GM19351 (cell line): ENCODE data around the gene PDHX.
"Not testable (repeated sequence)": the region's sequence is repeated elsewhere in the genome, so short reads cannot be mapped to it uniquely, and the experiment has no call there.

Experiments used
- ATAC-seq: cut with Tn5 transposase; IDR thresholded peaks from one replicate; pipeline ENCODE4 v1.9.1; 2021; ENCODE audit warnings: mild to moderate bottlenecking, moderate library complexity; ENCODE audit not compliant: unreplicated experiment

PDHX gene

DNA sequence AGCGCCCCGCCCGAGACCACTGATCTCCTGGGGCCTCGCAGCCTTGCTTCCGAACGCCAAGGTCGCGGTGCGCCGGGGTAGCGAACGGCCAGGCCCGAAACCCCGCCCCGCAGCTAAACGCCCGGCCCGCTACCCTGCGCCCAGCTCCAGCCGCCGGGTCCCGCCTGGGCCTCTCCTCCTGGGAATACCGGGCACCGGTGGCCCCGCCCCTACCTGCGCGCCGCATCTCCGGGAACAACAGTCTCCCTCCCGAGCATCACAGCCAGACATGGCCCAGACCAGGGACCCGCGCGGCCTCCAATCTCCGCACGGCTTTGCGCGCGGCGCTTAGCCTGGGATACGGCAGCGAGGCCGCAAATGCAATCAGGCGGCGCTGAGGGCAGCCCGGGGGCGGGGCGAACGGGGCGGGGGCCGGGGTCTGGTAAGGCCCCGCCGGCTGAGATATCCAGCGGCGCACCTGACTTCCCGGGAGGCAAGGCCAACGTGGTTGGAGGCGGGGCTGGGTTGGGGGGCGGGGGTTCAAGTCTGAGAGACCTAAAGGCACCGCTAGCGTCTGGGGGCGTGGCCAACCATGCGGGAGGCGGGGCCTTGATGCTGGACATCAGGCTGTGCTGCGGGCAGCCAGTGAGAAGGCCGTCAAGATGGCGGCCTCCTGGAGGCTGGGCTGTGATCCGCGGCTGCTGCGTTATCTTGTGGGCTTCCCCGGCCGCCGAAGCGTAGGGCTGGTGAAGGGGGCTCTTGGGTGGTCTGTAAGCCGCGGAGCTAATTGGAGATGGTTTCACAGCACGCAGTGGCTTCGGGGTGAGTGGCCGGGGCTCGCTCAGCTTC lies at the start of gene PDHX, which contains the start of gene APIP:
Gene PDHX (plus strand): TSS at position 604 of the 828 bp plus-strand sequence. CDS start 38 bp downstream, at position 642.
Gene APIP (minus strand): TSS at position 365 of the 828 bp plus-strand sequence. CDS start 95 bp downstream, at position 270.
- peak; percentile 91 for ATAC-seq

DNA sequence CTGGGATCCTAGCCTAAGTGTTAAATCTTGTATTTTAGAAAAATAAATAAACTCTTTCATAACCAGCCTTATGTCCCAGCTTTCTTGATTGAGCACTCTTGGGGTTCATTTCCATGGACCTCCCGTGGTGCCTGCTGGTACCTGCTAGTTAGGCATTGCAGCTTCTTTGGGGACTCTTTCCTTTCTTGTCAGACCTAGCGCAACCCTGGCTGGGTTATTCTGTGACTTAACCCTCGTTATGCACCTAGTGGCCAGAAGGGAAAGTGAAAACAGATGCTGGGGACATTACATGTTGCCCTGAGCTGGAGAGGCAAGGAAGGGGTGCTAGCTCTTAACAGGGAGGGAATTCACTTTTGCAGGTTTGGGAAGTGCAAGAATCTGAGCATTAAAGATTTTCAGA lies 47.0 kb upstream of the PDHX start:
- ATAC-seq: no peak

DNA sequence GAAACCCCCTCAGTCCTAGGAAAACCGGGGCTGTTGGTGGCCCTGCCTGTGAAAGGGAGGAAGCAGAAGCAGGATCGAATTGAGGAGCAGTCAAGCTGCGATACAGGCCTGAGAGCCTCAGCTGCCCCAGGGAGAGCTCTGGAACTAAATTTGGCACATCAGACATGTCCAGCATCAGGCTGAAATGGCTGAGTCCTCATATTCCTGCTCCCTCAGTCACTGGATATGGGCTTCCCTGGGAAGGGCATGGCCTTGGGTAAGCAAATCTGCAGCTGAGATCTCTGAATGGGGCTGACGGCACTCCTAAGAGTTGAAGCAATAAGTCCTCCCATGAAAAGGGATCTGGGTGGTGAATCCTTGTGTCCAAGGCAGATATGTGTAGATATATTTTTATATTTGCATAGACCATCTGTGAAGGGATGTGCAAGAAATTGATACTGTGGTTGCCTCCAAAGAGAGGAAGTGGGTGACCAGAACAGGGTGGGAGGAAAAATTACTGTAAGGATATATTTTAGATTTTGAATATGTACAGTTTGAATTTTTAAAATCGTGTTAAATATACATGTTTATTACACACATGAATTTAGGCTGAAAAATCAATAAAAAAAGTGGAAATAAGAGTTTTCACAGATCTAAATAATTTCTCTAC lies 45.7 kb upstream of the PDHX start:
- ATAC-seq: no peak

DNA sequence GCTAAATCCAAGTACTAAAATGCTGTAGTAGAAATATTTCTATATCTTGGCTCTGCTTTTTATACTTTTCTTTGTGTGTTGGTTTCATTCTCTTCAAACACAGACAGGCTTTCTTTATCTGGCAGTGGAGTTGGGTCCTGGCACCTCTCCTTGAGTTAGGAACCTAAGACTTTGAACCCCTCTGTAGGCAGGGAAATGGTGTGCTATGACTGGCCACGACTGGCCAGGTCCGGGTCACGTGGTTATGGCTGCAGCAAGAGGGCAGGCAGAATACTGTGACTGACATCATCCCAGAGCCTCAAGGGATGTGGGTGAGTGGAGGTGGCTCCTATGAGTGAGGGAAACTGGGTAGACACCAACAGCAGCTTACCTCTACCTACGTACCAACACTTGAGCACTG lies 42.2 kb upstream of the PDHX start:
- ATAC-seq: no peak

DNA sequence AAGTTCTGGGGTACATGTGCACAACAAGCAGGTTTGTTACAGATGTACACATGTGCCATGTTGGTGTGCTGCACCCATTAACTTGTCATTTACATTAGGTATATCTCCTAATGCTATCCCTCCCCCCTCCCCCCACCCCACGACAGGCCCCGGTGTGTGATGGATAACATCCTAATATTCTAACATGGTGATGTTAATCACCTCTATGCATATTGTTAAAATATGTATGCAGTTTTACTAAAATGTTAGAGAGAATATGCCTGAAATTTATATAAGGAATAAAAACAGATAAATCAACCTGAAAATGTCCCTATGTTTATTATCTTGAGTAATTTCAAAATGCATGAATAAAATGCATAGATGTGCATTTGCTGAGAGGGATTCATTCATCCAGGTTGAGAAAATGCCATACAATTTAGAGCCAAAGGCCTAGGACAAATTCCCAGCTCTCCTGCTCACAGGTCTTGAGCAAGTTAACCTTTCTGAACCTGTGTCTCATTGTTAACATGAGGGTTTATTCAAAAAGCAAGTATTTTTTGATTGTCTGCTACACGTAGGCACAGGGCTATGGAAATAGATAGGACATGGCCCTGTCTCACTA lies 38.9 kb upstream of the PDHX start:
- no peak for ATAC-seq

DNA sequence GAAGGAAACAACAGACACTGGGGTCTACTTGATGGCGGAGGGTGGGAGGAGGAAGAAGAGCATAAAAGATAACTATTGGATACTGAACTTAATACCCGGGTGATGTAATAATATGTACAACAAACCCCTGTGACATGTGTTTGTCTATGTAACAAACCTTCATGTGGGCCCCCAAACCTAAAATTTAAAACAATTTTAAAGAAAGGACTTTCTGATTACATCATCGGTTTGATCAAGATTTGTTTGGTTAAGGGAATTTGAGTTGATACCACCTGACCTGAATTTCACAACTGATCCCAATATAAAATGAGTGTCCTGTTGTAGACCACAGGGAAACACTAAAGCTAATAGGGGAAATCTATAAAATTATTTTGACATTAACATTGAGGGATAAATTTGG lies 34.5 kb upstream of the PDHX start:
- ATAC-seq: no peak

DNA sequence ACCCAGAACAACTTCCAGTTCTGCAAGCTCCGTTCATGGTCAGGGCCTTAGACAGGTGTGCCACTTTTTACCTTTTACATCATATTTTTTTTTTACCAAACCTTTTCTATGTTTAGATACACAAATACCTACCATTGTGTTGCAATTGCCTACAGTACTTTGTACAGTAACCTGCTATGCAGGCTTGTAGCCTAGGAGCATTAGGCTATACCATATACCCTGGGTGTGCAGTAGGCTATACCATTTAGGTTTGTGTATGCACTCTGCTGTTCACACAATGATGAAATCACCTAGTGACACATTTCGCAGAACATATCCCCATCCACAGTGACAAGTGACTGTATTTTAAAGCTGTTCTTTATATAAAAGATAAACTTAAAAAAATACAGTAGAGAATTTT lies 29.8 kb upstream of the PDHX start:
- ATAC-seq: no peak

DNA sequence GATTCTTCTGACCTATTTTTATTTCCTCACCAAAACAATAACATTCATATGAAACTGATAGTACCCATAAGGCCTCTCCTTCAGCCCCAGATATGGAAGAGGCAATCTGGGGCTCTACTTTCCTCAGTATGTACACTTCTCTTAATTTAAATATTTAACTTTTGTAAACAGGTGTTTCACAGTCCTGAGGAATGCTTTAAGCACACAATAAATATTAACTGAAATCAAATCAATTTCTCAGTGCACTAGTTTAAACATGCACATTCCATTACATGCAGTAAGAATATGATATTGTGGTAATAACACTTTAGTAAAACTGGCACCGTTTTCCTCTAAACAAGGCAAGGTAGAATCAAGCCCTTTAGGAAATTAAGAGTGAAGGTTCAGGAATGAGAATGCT lies 29.2 kb upstream of the PDHX start:
- ATAC-seq: no peak

DNA sequence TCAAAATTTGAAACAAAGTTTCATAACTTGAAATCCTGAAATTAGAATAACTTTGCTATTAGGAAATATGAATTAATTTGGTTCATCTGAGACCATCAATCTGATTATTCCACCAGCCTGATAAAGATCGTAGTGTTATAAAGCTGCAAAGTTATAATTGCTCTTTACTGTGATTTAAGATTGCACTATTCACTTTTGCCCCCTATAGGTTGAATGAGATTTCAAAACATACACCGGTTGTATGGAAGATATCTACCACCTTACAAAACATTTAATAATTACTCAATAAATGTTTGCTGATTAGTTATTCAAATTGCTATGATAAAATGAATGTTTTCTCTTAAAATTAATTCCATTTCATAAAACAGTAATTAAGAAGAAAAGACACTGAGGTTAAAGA lies 26.3 kb upstream of the PDHX start:
- no peak for ATAC-seq

DNA sequence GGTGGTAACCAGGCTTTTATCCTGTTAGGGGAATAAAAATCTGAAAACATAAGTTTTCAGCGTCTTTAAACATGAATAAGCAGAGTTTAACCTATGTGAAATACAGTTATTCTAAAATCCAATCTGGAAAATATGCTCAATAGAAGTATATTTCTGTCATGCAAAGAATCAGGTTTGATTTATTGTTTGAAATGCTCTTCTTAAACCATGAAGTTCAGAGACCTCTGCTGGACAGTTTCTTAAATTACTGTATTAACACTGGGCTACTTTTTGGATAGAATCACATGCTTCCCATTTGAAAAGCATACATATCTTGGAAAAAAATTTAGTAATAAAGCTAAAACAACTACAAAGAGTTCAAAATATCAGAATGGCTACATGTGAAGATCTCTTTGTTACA lies 25.6 kb upstream of the PDHX start:
- no peak for ATAC-seq

DNA sequence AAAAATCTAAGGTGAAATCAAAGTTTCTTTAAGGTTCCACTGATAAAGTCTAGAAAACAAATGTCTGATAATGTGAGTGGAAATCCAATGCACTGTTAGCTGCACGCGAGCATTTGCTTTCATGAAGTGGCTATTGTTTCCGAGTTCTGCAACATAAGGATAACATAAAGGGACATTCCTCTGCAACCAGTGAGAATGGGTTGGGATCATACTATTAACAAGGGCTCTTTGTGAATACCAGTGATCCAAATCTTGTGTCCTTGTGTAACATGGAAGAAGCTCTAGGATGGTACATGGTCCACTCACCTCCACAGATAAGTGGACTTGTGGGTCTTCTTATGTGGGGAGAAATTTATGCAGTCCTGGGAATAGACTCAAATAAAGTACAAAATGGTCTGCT lies 24.8 kb upstream of the PDHX start:
- ATAC-seq: no peak

DNA sequence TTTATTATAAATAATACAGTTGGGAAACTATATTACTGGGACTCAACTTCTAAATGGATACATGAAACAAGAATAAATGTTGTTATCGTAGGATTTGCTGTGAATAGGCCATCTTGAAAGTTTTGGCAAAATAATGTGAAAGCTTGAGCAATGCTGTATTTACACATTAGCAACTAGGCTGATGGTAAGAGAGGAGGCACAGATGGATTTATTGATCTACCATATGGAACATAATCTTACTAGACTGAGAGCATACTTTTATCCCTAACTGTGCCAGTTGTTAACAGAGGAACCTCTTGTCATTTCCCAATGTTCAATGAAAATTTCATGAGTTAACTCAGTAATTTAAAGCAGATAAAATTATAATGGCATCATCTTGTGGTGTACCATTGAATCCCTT lies 23.0 kb upstream of the PDHX start:
- ATAC-seq: no peak

DNA sequence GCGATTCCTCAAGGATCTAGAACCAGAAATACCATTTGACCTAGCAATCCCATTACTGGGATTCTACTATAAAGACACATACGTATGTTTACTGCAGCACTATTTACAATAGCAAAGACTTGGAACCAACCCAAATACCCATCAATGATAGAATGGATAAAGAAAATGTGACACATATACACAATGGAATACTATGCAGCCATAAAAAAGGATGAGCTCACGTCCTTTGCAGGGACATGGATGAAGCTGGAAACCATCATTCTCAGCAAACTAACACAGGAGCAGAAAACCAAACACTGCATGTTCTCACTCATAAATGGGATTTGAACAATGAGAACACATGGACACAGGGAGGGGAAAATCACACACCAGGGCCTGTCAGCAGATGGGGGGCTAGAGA lies 20.2 kb upstream of the PDHX start:
- ATAC-seq: not testable (repeated sequence)

DNA sequence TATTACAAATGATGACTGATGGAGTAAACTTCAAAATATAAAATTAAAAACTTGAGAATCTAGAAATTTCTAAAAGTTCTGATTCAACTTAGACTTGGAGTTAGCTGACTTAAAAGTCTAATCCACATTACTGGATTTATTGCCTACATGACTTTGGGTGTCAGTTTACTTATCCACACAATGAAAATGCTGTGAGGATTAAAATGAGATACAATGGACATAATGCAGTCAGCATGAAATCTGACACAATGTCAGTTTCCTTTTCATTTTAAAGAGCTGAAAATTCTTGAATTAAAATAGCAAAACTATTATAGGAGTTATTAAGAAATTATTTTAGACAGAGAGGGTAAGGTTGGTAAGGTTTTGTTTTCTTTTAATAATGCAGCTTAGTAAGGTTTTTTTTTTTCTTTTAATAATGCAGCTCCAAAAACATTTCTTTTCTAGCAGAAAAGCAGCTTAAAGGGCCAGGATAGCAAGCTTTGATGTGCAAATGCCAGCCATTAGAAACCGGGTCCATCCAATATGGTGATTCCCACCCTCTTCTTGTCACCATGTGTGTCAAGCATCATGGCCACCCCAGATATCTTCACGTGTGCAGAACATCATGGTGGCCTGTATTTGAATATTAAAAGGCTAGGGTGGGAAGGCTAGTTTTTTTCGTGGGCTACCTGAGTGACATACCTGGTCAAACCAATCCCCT lies 19.1 kb upstream of the PDHX start:
- no peak for ATAC-seq

DNA sequence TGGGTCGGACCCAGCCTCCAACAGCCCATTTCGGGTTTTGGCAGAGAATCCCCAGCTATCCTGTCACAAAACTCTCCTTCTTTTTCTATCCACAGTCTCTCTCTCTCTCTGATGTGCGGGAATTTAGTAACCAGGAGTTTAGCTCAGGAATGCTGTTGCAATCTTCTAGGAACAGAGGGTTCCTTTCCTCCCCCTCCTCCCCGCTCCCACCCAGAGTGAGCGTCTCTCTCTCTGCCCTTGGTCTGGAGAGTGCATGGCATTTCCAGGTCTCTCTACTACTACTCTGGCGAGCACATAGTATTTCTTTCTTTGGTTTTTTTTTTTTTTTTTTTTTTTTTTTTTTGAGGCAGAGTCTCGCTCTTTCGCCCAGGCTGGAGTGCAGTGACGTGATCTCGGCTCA lies 17.9 kb upstream of the PDHX start:
- ATAC-seq: no peak

DNA sequence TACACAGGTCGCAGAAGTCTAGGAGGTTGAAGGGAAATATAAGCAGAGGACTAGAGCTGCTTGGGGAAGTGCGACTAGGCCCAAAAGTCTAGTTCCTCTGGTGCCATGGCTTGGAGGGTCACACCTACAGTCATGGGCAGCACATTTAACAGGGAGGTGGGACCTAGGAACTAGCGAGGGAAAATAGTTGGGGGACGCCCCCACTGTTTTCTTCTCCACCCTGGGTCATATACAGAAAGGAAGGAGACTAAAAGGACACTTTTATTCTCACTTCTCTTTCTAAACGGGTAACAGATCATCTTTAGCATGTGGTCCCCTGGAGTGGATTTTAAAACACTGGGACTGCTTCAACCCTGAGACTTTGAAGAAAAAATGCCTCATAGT lies 16.8 kb upstream of the PDHX start:
- ATAC-seq: no peak

DNA sequence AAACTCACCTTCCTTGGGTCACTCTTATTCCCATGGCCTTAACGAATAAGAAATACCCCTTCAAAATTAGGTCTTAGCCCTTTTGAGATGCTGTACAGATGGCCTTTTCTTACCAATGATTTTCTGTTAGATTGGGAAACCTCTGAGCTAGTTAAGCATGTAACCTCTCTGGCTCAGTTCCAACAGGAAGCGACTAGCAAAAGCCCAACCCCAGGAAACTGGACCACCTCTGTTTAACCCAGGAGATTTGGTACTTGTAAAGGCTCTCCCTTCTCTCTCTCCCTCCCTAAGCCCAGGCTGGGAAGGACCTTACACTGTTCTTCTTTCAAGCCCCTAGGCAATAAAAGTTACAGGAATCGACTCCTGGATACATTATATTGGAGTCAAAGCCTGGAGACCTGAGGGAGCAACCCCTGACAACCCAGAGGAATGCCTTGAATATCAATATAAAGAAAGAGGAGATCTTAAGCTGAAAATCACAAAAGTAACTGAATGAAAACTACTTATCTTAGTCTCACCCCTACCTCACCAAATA lies 11.9 kb upstream of the PDHX start:
- no peak for ATAC-seq

DNA sequence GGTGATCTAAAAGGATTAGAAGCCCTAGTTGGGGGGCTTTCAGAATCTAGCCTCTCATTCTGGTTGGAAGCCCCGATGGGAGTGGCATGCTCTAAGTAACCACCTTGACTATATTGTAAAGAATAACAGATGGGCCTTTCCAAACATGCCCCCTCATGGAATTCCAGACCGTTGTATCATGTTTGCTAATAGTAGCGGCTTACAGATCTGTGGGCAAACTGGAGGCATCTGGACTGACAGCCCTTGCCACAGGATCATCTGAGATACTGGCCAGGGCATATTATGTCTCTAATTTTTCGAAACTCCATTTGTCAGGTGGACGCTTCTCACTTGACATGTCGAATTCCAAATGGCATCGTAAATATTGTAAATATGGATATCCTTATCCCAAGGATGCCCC lies 10.8 kb upstream of the PDHX start:
- no peak for ATAC-seq

DNA sequence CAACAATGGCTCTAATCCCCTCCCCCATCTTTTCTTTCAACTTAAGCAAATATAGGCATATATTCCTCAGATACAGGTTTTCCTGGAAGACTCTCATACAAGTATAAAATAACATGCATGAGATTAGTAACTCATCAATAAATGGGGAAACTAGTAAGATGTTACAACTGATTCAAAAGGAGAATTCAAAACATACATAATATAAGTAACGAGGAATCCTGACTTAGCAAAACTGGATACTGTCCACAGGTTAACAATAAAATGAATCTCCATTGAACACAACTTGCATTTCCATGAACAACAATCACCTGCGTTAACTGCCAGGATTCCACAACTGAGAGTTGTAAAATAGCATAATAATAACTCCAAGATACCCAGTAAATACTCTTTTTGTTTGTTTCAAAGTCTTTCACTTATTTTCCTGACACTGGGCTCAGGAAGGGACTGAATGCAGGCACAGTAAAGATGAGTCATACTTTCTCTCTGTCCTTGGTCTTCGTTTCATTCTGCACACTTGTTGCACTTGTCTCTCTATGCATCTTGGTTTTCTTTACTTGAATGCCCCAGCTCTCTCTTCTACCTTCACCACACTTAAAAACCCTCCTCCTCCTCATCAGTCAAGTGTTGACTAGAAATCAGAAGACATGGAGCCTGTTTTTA lies 8.4 kb upstream of the PDHX start:
- ATAC-seq: no peak

DNA sequence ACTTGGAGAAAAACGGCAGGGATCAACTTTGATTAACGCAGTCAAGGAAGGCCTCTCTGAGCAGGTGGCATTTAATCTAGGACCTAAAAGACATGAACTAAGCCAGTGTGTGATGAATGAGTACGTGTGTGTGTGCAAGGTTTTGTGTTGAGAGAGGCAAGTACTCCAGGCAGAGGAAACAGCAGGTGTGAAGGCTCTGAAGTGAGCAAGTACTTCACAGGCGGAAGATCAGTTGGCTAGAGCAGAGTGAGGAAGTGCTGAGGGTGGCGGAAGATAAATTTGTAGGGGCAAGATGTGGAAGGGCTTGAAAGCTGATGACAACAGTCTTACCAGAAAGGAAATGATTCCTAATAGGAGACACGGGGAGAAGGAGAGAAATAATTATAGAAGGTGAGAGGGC lies 7.0 kb upstream of the PDHX start:
- ATAC-seq: no peak

DNA sequence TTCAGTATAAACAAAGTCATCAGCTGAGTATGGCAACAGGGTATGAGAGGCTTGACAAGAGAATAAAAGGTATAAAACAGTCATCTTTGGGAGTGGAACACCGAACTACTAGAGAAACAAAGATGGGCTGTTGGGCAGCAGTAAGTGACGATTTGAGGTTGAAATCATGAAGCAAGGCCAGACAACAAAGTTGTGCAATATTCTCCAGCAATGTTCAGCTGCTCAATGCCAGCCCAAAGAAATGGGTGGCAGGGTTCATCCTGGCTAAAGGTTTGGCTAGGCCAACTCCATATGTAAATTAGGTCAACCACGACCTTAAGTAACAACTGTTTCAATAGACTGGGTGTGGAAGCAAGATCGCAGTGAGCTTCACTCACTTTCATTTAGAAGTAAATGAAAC lies 6.5 kb upstream of the PDHX start:
- ATAC-seq: no peak
